Right lobe of liver (tissue), 4 donors: ENCODE results near the gene MGAT3.

Experiments used
- POLR2A ChIP-seq: fragments of 450-650 bp; IDR thresholded peaks from one replicate; pipeline ENCODE4 v1.6.1; 2017; ENCODE audit warnings: antibody characterized with exemption, mild to moderate bottlenecking
- TF ChIP-seq, protein P1 (sequence below), 4 donors: fragments of 200-600 bp in 3 of 4; fragments of 450-650 bp in 1 of 4; IDR thresholded peaks; one replicate each; pipeline versions ENCODE4 v1.5.1 to v1.8.0; 2016 to 2022; ENCODE audit warnings: antibody characterized with exemption in 4 of 4, mild to moderate bottlenecking in 2 of 4
- donor health status: DM: no; HTN: no; CAD: no.
- donor health status: DM: no; HTN: no; CAD: no.
- donor health status: DM: no; HTN: yes; CAD: no.

- TF ChIP-seq, protein P1, sequence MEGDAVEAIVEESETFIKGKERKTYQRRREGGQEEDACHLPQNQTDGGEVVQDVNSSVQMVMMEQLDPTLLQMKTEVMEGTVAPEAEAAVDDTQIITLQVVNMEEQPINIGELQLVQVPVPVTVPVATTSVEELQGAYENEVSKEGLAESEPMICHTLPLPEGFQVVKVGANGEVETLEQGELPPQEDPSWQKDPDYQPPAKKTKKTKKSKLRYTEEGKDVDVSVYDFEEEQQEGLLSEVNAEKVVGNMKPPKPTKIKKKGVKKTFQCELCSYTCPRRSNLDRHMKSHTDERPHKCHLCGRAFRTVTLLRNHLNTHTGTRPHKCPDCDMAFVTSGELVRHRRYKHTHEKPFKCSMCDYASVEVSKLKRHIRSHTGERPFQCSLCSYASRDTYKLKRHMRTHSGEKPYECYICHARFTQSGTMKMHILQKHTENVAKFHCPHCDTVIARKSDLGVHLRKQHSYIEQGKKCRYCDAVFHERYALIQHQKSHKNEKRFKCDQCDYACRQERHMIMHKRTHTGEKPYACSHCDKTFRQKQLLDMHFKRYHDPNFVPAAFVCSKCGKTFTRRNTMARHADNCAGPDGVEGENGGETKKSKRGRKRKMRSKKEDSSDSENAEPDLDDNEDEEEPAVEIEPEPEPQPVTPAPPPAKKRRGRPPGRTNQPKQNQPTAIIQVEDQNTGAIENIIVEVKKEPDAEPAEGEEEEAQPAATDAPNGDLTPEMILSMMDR (IDR thresholded peaks at IDR 0.05) = no peak
- TF ChIP-seq POLR2A = no peak
Observed at GRCh38 chr22:39445678-39446077, 11.1 kb upstream of the MGAT3 start.
